ENCODE results near the gene FAM13A.

DNA sequence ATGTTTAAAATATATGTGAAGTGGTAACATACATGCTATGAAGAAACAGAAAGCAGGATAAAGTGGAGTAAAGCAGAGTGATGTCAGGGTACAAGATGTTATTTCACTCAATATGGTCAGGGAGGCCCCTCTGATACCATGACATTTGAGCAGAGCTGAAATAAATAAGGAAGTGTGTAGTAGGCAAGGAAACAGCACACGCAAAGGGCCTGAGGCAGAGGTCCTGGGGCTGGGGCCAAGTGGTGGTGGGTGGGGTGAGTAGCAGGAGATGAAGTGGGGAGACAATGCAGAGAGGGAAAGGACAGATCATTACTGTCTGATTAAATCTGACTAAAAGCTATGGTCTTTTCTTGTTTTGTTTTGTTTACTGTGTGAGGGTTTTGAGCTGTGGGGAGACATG is 61.1 kb downstream of the FAM13A start:
- TF ChIP-seq, protein P1, sequence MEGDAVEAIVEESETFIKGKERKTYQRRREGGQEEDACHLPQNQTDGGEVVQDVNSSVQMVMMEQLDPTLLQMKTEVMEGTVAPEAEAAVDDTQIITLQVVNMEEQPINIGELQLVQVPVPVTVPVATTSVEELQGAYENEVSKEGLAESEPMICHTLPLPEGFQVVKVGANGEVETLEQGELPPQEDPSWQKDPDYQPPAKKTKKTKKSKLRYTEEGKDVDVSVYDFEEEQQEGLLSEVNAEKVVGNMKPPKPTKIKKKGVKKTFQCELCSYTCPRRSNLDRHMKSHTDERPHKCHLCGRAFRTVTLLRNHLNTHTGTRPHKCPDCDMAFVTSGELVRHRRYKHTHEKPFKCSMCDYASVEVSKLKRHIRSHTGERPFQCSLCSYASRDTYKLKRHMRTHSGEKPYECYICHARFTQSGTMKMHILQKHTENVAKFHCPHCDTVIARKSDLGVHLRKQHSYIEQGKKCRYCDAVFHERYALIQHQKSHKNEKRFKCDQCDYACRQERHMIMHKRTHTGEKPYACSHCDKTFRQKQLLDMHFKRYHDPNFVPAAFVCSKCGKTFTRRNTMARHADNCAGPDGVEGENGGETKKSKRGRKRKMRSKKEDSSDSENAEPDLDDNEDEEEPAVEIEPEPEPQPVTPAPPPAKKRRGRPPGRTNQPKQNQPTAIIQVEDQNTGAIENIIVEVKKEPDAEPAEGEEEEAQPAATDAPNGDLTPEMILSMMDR (IDR thresholded peaks at IDR 0.05) = no peak
- TF ChIP-seq ZFX (IDR thresholded peaks at IDR 0.05; ENCODE audit: borderline replicate concordance) = no peak
